B cell (primary cell): ENCODE results near the gene UBE2D3.

Experiments
- CTCF ChIP-seq: fragments of 200-600 bp; IDR thresholded peaks from one replicate; pipeline ENCODE4 v1.8.0; 2022; ENCODE audit warnings: antibody characterized with exemption, mild to moderate bottlenecking
- EZH2 ChIP-seq: IDR thresholded peaks from 2 replicates; pipeline ENCODE4 v1.6.1; 2012; ENCODE audit warnings: borderline replicate concordance, low read depth, mild to moderate bottlenecking, moderate library complexity, low read length; ENCODE audit not compliant: insufficient read depth, poor library complexity, severe bottlenecking

- no peak for TF ChIP-seq CTCF
- TF ChIP-seq EZH2 = no peak
Observed at GRCh38 chr4:102809691-102810090, 17.7 kb downstream of the UBE2D3 start.
